ENCODE data around the gene N4BP2L2. TPM values are rescaled to one million over a fixed set of nuclear protein-coding genes. Genes with fewer than 3 reads are reported as not detected.

N4BP2L2 gene
- total RNA-seq, 1 experiment from 2014 or later: 61.4 TPM

- TF ChIP-seq CTCF (conservative IDR thresholded peaks at IDR 0.05): no peak
These were observed 93.1 kb downstream of the N4BP2L2 start for GRCh38 chr13:32445461-32445860.

More at GRCh38 chr13:32445461-32445860, 93.1 kb downstream of the N4BP2L2 start:
- H2BK15ac ChIP-seq (ENCODE audit: low read depth, low read length): no peak overlapping the region
- H2BK20ac ChIP-seq (ENCODE audit: low read depth, low read length, poor library complexity, severe bottlenecking): no peak overlapping the region
- H3K4me1 Mint-ChIP-seq: no peaks in the 10 kb centered on the region
- H3K27me3 Mint-ChIP-seq (ENCODE audit: low read depth): no peaks in the 10 kb centered on the region
- H3K27ac ChIP-seq (ENCODE audit: insufficient read length, low read depth, low read length): no peak overlapping the region
- H3T11ph ChIP-seq (ENCODE audit: low read length): no peak overlapping the region
- no peak overlapping the region for H3K14ac ChIP-seq (ENCODE audit: insufficient read depth, low read length)
- H3K9ac ChIP-seq (ENCODE audit: extremely low read depth, insufficient read length, low read length): no peak overlapping the region
- H2BK120ac ChIP-seq (ENCODE audit: low read depth, low read length, poor library complexity, severe bottlenecking): no peak overlapping the region
- no peak for DNase-seq
- WGBS (ENCODE audit: extremely low coverage, insufficient read length, low lambda C conversion rate): no CpG with 5 or more reads among the region's 2 CpGs
- H3K79me1 ChIP-seq (ENCODE audit: insufficient read depth, low read depth, low read length, poor library complexity, severe bottlenecking): no peaks in the 10 kb centered on the region
- no peaks in the 10 kb centered on the region for H4K20me1 ChIP-seq (ENCODE audit: control insufficient read depth, insufficient read depth, insufficient read length)
- no peak overlapping the region for H2BK5ac ChIP-seq (ENCODE audit: insufficient read length, low read length)
- no peak overlapping the region for H3K56ac ChIP-seq (ENCODE audit: insufficient read length, low read depth, low read length)
- no peak overlapping the region for H3K4me3 Mint-ChIP-seq
- H2AFZ ChIP-seq (ENCODE audit: low read length): no peak overlapping the region
- no peak overlapping the region for H2BK12ac ChIP-seq (ENCODE audit: insufficient read length, low read depth, low read length)
- no peak overlapping the region for H3K23ac ChIP-seq (ENCODE audit: insufficient read length, low read depth, low read length)
- no peaks in the 10 kb centered on the region for H3K4me1 ChIP-seq (ENCODE audit: insufficient read depth, low read length)
- no peak overlapping the region for H4K8ac ChIP-seq (replicated peaks; ENCODE audit: insufficient read length, low read depth, low read length)
- no peak overlapping the region for H4K5ac ChIP-seq (ENCODE audit: insufficient read length, low read depth, low read length)
- no peaks in the 10 kb centered on the region for H3K79me2 ChIP-seq (ENCODE audit: insufficient read depth, low read length)
- no peak overlapping the region for H3K4me2 ChIP-seq (ENCODE audit: insufficient read depth, insufficient read length, low read length)
- H3K23me2 ChIP-seq (ENCODE audit: insufficient read length, low read depth, low read length, poor library complexity, severe bottlenecking): no peaks in the 10 kb centered on the region
- H2AK5ac ChIP-seq (ENCODE audit: insufficient read length, low read length): no peak overlapping the region
- no peak overlapping the region for H4K91ac ChIP-seq (ENCODE audit: insufficient read length, low read depth, low read length)
- no peaks in the 10 kb centered on the region for H3K36me3 Mint-ChIP-seq (ENCODE audit: insufficient read depth in 1 of 3, low read depth in 3 of 3)
- no peaks in the 10 kb centered on the region for H3K9me3 ChIP-seq (ENCODE audit: control insufficient read depth, low read depth, low read length)
- H3K27ac Mint-ChIP-seq: no peak overlapping the region
- no peak overlapping the region for H3K18ac ChIP-seq (ENCODE audit: insufficient read length, low read depth, low read length)
- H3K27me3 ChIP-seq (ENCODE audit: insufficient read depth, low read length): no peaks in the 10 kb centered on the region
- no peaks in the 10 kb centered on the region for H3K9me3 Mint-ChIP-seq
- H3K4ac ChIP-seq (ENCODE audit: low read depth, low read length): no peak overlapping the region
